ENCODE results near the gene TOR1AIP2. TPM values are rescaled to one million over a fixed set of nuclear protein-coding genes. Genes with fewer than 3 reads are reported as not detected.

TOR1AIP2 gene
- total RNA-seq, 1 experiment from 2014 or later = 121 TPM

DNA sequence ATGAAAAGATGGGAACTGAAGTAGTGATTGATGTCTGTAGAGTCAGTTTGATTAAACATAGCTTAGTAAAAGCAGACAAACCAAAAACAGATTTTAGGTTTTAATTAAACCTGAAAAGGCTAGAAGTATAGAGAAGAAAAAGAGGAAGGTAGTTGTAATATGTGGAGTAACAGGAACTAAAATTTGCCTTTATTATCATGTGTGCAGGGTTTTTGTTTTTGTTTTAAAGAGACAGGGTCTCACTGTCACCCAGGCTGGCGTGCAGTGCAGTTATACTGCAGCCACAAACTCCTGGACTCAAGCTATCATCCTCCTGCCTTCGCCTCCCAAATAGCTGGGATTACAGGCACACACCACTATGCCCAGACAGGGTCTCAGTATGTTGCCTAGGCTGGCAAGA lies 10.5 kb upstream of the TOR1AIP2 start:
- Mint-ChIP-seq H3K36me3 (ENCODE audit: insufficient read depth, unreplicated experiment) (peaks cover 26% of the 10 kb centered on the region), H3K27me3 (ENCODE audit: unreplicated experiment) (no peaks in the 10 kb centered on the region), H3K9me3 (ENCODE audit: low read depth, unreplicated experiment) (no peaks in the 10 kb centered on the region), H3K27ac (ENCODE audit: unreplicated experiment) (no peak overlapping the region), H3K4me3 (ENCODE audit: low read depth, unreplicated experiment) (no peak overlapping the region), H3K4me1 (ENCODE audit: low read depth, unreplicated experiment) (peaks cover 11% of the 10 kb centered on the region)
- CTCF ChIA-PET = no interaction called here
- BruUV-seq (replicated peaks) = no TSS peak
- DNase-seq = no peak
- TF ChIP-seq, protein P1, sequence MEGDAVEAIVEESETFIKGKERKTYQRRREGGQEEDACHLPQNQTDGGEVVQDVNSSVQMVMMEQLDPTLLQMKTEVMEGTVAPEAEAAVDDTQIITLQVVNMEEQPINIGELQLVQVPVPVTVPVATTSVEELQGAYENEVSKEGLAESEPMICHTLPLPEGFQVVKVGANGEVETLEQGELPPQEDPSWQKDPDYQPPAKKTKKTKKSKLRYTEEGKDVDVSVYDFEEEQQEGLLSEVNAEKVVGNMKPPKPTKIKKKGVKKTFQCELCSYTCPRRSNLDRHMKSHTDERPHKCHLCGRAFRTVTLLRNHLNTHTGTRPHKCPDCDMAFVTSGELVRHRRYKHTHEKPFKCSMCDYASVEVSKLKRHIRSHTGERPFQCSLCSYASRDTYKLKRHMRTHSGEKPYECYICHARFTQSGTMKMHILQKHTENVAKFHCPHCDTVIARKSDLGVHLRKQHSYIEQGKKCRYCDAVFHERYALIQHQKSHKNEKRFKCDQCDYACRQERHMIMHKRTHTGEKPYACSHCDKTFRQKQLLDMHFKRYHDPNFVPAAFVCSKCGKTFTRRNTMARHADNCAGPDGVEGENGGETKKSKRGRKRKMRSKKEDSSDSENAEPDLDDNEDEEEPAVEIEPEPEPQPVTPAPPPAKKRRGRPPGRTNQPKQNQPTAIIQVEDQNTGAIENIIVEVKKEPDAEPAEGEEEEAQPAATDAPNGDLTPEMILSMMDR (IDR thresholded peaks at IDR 0.05; ENCODE audit: unreplicated experiment) = no peak
- intact Hi-C loops (cut with micrococcal nuclease; ENCODE audit: unreplicated experiment) = no loop called here

DNA sequence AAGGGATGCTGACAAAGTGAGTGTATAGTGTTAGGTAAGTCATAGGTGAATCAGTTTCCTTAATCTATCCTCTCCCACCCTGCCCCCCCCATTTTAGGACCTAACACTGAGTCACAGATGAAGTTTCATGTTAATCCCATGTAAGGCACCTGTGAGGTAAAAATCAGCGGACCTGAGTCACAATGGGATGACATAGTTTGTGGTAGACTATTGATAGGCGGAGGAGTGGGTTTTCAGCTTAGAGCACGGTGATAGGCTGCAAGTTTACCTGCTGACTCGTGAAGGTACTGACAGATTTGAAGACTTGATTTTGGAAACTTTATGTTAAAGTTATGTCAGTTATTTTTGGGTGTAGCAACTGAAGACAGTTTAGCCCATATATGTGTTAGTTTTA lies 6.1 kb upstream of the TOR1AIP2 start:
- Mint-ChIP-seq H3K36me3 (ENCODE audit: insufficient read depth, unreplicated experiment) (peaks cover 38% of the 10 kb centered on the region), H3K4me1 (ENCODE audit: low read depth, unreplicated experiment) (peaks cover 24% of the 10 kb centered on the region), H3K27me3 (ENCODE audit: unreplicated experiment) (no peaks in the 10 kb centered on the region), H3K9me3 (ENCODE audit: low read depth, unreplicated experiment) (no peaks in the 10 kb centered on the region), H3K27ac (ENCODE audit: unreplicated experiment) (peak overlapping the region; percentile 99), H3K4me3 (ENCODE audit: low read depth, unreplicated experiment) (peak overlapping the region; percentile 96)
- intact Hi-C loops (cut with micrococcal nuclease; ENCODE audit: unreplicated experiment) = loop anchor here (2.0 kb wide), 1 partner anchor 71 kb away; the partner anchor contains the start of gene CEP350
- DNase-seq = peak; percentile 36
- TF ChIP-seq, protein P1 (IDR thresholded peaks at IDR 0.05; ENCODE audit: unreplicated experiment) = no peak
- BruUV-seq (replicated peaks) = no TSS peak
- CTCF ChIA-PET = no interaction called here

DNA sequence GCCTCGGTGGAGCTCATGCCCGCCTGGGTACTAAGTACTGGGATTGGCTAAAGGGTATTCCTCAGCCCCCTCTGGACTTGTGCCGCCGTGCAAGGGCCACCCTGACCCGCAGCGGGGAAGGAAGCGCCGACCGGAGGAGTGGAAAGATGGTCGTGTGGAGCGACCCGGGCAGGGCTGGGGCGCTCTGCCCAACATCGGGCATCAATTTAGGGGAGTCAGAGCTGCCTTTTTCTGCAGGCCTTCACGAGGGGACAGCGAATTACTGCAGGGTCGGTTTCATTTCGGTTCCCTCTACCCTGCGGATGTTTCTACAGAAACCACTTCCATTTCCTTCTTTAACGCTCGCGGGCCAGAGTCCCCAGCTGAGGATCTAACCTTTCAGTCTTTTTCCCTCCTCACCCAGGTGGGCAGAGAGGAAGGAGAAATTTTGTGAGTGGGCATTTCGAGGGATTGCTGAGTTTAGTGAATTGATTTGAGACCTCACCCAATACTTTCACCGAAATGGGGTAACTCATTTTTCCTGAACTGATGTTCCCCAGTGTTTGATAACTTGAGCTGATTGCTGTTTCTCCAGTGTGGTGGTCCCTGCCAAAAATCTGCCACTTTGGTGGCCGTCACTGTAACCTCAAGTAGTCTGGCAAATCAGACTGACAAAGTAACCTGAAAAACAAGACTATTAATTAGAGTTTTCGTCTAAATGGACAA lies 5.6 kb upstream of the TOR1AIP2 start:
- intact Hi-C loops (cut with micrococcal nuclease; ENCODE audit: unreplicated experiment) = loop anchor here (2.0 kb wide), 1 partner anchor 72 kb away; the partner anchor contains the start of gene CEP350

DNA sequence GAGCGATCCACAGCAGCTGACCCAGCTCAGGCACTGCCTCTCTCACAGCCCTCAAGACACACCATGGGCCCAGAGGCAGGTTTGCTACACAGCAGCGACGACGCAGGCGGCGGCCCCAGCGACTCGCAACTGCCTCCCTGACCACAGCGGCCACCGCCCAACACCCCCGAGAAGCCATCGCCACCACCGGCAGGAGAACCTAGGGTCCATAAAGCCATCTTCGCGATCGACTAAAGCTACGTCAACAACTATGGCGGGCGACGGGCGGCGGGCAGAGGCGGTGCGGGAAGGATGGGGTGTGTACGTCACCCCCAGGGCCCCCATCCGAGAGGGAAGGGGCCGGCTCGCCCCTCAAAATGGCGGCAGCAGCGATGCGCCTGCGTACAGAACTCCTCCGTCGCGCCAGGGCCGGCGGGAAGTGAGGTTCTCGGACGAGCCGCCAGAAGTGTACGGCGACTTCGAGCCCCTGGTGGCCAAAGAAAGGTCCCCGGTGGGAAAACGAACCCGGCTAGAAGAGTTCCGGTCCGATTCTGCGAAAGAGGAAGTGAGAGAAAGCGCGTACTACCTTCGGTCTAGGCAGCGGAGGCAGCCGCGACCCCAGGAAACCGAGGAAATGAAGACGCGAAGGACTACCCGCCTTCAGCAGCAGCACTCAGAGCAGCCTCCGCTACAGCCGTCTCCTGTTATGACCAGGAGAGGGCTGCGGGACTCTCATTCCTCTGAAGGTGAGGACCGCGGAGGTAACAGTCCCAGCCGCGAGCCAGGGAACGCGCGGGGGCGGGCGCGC lies 4.8 kb upstream of the TOR1AIP2 start, which contains the start of gene TOR1AIP1:
Gene TOR1AIP1 (plus strand): TSS at position 33 of the 787 bp plus-strand sequence. CDS start 218 bp downstream, at position 251.
- BruUV-seq (replicated peaks) = no TSS peak
- peaks cover 45% of the 10 kb centered on the region for H3K36me3 Mint-ChIP-seq (ENCODE audit: insufficient read depth, unreplicated experiment)
- peak; percentile 98 for DNase-seq
- peaks cover 36% of the 10 kb centered on the region for H3K4me1 Mint-ChIP-seq (ENCODE audit: low read depth, unreplicated experiment)
- TF ChIP-seq, protein P1 (IDR thresholded peaks at IDR 0.05; ENCODE audit: unreplicated experiment) = peak; percentile 30
- no peaks in the 10 kb centered on the region for H3K9me3 Mint-ChIP-seq (ENCODE audit: low read depth, unreplicated experiment)
- no peaks in the 10 kb centered on the region for H3K27me3 Mint-ChIP-seq (ENCODE audit: unreplicated experiment)
- intact Hi-C loops (cut with micrococcal nuclease; ENCODE audit: unreplicated experiment) = loop anchor here (2.0 kb wide), 1 partner anchor 72 kb away; the partner anchor contains the start of gene CEP350
- CTCF ChIA-PET = interaction anchor here (0.5 to 1.6 kb wide), 6 partner anchors 8 to 1204 kb away, joined by 3 read pairs; no protein-coding TSS in a partner anchor
- peak within 1 kb of the TSS; percentile 99 for H3K27ac Mint-ChIP-seq (ENCODE audit: unreplicated experiment)
- H3K4me3 Mint-ChIP-seq (ENCODE audit: low read depth, unreplicated experiment) = peak within 1 kb of the TSS; percentile 96

More for the DNA sequence above, 5.6 kb upstream of the TOR1AIP2 start:
- BruUV-seq (replicated peaks) = TSS peak; percentile 22
- Mint-ChIP-seq H3K27me3 (ENCODE audit: unreplicated experiment) (no peaks in the 10 kb centered on the region), H3K4me3 (ENCODE audit: low read depth, unreplicated experiment) (peak overlapping the region; percentile 96), H3K9me3 (ENCODE audit: low read depth, unreplicated experiment) (no peaks in the 10 kb centered on the region), H3K27ac (ENCODE audit: unreplicated experiment) (peak overlapping the region; percentile 99), H3K4me1 (ENCODE audit: low read depth, unreplicated experiment) (peaks cover 29% of the 10 kb centered on the region), H3K36me3 (ENCODE audit: insufficient read depth, unreplicated experiment) (peaks cover 38% of the 10 kb centered on the region)
- no peak for DNase-seq
- CTCF ChIA-PET = interaction anchor here (0.5 to 1.6 kb wide), 6 partner anchors 9 to 1204 kb away, joined by 3 read pairs; no protein-coding TSS in a partner anchor
- TF ChIP-seq, protein P1 (IDR thresholded peaks at IDR 0.05; ENCODE audit: unreplicated experiment) = no peak

All from Calu3 (cell line).